HG02759 (cell line): Measurements from ENCODE around the gene MAD1L1.
"Not testable (repeated sequence)": the region's sequence is repeated elsewhere in the genome, so short reads cannot be mapped to it uniquely, and the experiment has no call there.

ENCODE experiments used
- ATAC-seq: cut with Tn5 transposase; IDR thresholded peaks from one replicate; pipeline ENCODE4 v1.9.1; 2021; ENCODE audit warnings: mild to moderate bottlenecking, moderate library complexity; ENCODE audit not compliant: unreplicated experiment

Gene MAD1L1

GRCh38 chr7:1860881-1861798, 371.6 kb downstream of the MAD1L1 start:
- ATAC-seq: not testable (repeated sequence)

GRCh38 chr7:1859266-1860035, 373.3 kb downstream of the MAD1L1 start:
- ATAC-seq: no peak

GRCh38 chr7:1858435-1859265, 374.1 kb downstream of the MAD1L1 start:
- no peak for ATAC-seq

GRCh38 chr7:1857487-1858421, 375.0 kb downstream of the MAD1L1 start:
- no peak for ATAC-seq

GRCh38 chr7:1856888-1857441, 375.8 kb downstream of the MAD1L1 start:
- no peak for ATAC-seq

- ATAC-seq: no peak
These were observed 376.4 kb downstream of the MAD1L1 start for GRCh38 chr7:1856161-1856887.

GRCh38 chr7:1855725-1856160, 377.0 kb downstream of the MAD1L1 start:
- ATAC-seq: no peak

GRCh38 chr7:1854866-1855724, 377.6 kb downstream of the MAD1L1 start:
- no peak for ATAC-seq

GRCh38 chr7:1853986-1854865, 378.5 kb downstream of the MAD1L1 start:
- ATAC-seq: no peak

GRCh38 chr7:1853431-1853985, 379.2 kb downstream of the MAD1L1 start:
- ATAC-seq: no peak

- no peak for ATAC-seq
These were observed 380.0 kb downstream of the MAD1L1 start for GRCh38 chr7:1852517-1853430.

- ATAC-seq: no peak
These were observed 380.8 kb downstream of the MAD1L1 start for GRCh38 chr7:1851721-1852516.

- no peak for ATAC-seq
These were observed 381.7 kb downstream of the MAD1L1 start for GRCh38 chr7:1850976-1851571.
